Measurements from ENCODE around the gene PKP4. TPM values are rescaled to one million over a fixed set of nuclear protein-coding genes. Genes with fewer than 3 reads are reported as not detected.

PKP4 gene
- total RNA-seq, 1 experiment from 2014 or later: 52.6 TPM

Other genes starting within 250 kb of the PKP4 start
- 0.65 and 0.90 TPM in 2 replicates for gene CCDC148, start 199 bp upstream of the PKP4 start, total RNA-seq (2014; rRNA removed; shearing (Covaris generic))

Measured in A172 (cell line).